Hematopoietic multipotent progenitor cell treated with erythropoietin and hydrocortisone succinate and interleukin-3 and kit ligand, for 8 days (in vitro differentiated cells): ENCODE measurements around the gene FAM187B.
A peak's percentile ranks its signal among the peaks of the same experiment; 100 is the strongest.
"Not testable (repeated sequence)": the region's sequence is repeated elsewhere in the genome, so short reads cannot be mapped to it uniquely, and the experiment has no call there.

Experiments used
- DNase-seq: peaks from one replicate; pipeline ENCODE4 v3.0.0-alpha.2; 2015

FAM187B gene

GRCh38 chr19:35231956-35232645, 3.6 kb upstream of the FAM187B start:
- no peak for DNase-seq

GRCh38 chr19:35229601-35230000, 1.1 kb upstream of the FAM187B start:
- DNase-seq: no peak

- no peak for DNase-seq
These were observed 1.8 kb downstream of the FAM187B start for GRCh38 chr19:35226748-35227147.

- DNase-seq: no peak
These were observed 2.6 kb downstream of the FAM187B start for GRCh38 chr19:35225951-35226350.

GRCh38 chr19:35224681-35225571, 3.6 kb downstream of the FAM187B start:
- peak; percentile 75 for DNase-seq

GRCh38 chr19:35223862-35224505, 4.6 kb downstream of the FAM187B start:
- no peak for DNase-seq

- DNase-seq: peak; percentile 47
These were observed 5.3 kb downstream of the FAM187B start for GRCh38 chr19:35223084-35223790.

GRCh38 chr19:35222373-35223015, 6.0 kb downstream of the FAM187B start:
- no peak for DNase-seq

GRCh38 chr19:35220973-35221590, 7.5 kb downstream of the FAM187B start:
- not testable (repeated sequence) for DNase-seq

GRCh38 chr19:35220315-35220921, 8.1 kb downstream of the FAM187B start:
- DNase-seq: peak; percentile 93

- DNase-seq: no peak
These were observed 9.5 kb downstream of the FAM187B start for GRCh38 chr19:35219008-35219407.

GRCh38 chr19:35217649-35217990, 10.9 kb downstream of the FAM187B start:
- no peak for DNase-seq

GRCh38 chr19:35216833-35217648, 11.5 kb downstream of the FAM187B start:
- DNase-seq: no peak

GRCh38 chr19:35216016-35216832, 12.3 kb downstream of the FAM187B start:
- no peak for DNase-seq

- no peak for DNase-seq
These were observed 13.6 kb downstream of the FAM187B start for GRCh38 chr19:35214766-35215422.

GRCh38 chr19:35213663-35214632, 14.6 kb downstream of the FAM187B start:
- DNase-seq: peak; percentile 90

- DNase-seq: no peak
These were observed 16.3 kb downstream of the FAM187B start for GRCh38 chr19:35212241-35212640.
